ENCODE measurements around the gene GAL3ST1. TPM values are rescaled to one million over a fixed set of nuclear protein-coding genes. Genes with fewer than 3 reads are reported as not detected.
"Not testable (repeated sequence)": the region's sequence is repeated elsewhere in the genome, so short reads cannot be mapped to it uniquely, and the experiment has no call there.

GAL3ST1 gene
- total and polyA plus RNA-seq, 2 of the 8 experiments (the other 6 are each of a cell fraction or from before 2014, with no cell fraction given) = 11.0 to 32.5 TPM

DNA sequence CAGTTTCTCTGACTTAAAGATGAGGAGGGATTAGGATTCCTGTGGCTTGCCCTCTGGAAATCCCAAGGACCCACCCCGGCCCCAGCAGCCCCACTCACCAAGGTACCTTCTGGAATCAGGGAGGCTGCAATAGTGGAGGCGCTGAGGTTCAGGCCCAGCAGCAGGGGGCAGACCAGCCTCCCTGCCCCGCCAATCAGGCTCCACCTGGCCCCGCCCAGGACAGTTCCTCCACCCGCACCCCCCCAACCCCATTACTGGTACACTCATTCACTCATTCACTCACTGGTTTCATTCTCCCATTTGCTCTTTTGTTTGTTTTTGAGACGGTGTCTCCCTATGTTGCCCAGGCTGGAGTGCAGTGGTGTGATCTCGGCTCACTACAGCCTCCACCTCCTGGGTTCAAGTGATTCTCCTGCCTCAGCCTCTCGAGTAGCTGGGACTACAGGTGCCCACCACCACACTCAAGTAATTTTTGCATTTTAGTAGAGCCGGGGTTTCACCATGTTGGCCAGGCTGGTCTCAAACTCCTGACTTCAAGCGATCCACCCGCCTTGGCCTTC lies 13.7 kb downstream of the GAL3ST1 start:
- H3K56ac ChIP-seq (replicated peaks; ENCODE audit: insufficient read length, low read depth, low read length); H4K91ac ChIP-seq (replicated peaks; ENCODE audit: insufficient read length, low read length); H3K4me2 ChIP-seq (ENCODE audit: insufficient read depth in 1 of 2, low read depth in 2 of 2, low read length in 2 of 2); H3K36me3 ChIP-seq (ENCODE audit: control insufficient read depth in 2 of 4, insufficient read depth in 4 of 4, low read length in 3 of 4); H2AFZ ChIP-seq (ENCODE audit: low read length); H3K27me3 ChIP-seq (replicated peaks in 1 of 4; ENCODE audit: control insufficient read depth in 3 of 4, extremely low read depth in 1 of 4, insufficient read depth in 3 of 4, low read length in 3 of 4); H3K9me3 ChIP-seq (ENCODE audit: insufficient read depth in 2 of 2, low read depth in 1 of 2, low read length in 1 of 2); H2BK15ac ChIP-seq (ENCODE audit: low read length); H3K18ac ChIP-seq (ENCODE audit: extremely low read depth, low read length); H3K4ac ChIP-seq (replicated peaks; ENCODE audit: insufficient read length, low read depth, low read length); H4K20me1 ChIP-seq (replicated peaks in 1 of 2; ENCODE audit: control insufficient read depth in 1 of 2, insufficient read depth in 2 of 2, low read length in 2 of 2); H3K79me2 ChIP-seq (ENCODE audit: control insufficient read depth in 1 of 2, insufficient read depth in 2 of 2, low read length in 2 of 2); H3K79me1 ChIP-seq (ENCODE audit: low read depth, low read length); H3K23ac ChIP-seq (ENCODE audit: insufficient read length); H3K4me3 ChIP-seq (ENCODE audit: extremely low read depth in 1 of 4, insufficient read depth in 2 of 4, low read depth in 3 of 4, low read length in 4 of 4); DNase-seq (ENCODE audit: low read depth in 1 of 2, low spot score in 2 of 2); H3K27ac ChIP-seq (ENCODE audit: low read depth, low read length); H4K5ac ChIP-seq (ENCODE audit: insufficient read length, low read depth, low read length); H3K9ac ChIP-seq (replicated peaks in 1 of 4; ENCODE audit: extremely low read depth in 1 of 4, low read depth in 3 of 4, low read length in 3 of 4); FAIRE-seq; H2AK5ac ChIP-seq (ENCODE audit: low read depth, low read length); H3K23me2 ChIP-seq (ENCODE audit: low read depth, low read length); H3K14ac ChIP-seq (ENCODE audit: insufficient read length); H2BK120ac ChIP-seq (replicated peaks; ENCODE audit: low read depth, low read length); H4K8ac ChIP-seq (ENCODE audit: extremely low read depth, insufficient read depth, low read length); POLR2A ChIA-PET (ENCODE audit: partially characterized antibody): not testable (repeated sequence)
- 88% methylated on average over 11 of the region's 11 CpGs; no CpG with 5 or more reads in 1 of the 2 experiments for WGBS, 2 experiments (ENCODE audit: extremely low coverage in 1 of 2, insufficient coverage in 1 of 2, insufficient read length in 1 of 2, insufficient replicate concordance in 2 of 2, low coverage in 1 of 2, low lambda C conversion rate in 2 of 2, missing lambda C conversion rate in 1 of 2)
- 0 out of 2 replicates have a peak overlapping the region, but pooled peaks have one; percentile 32 for H2BK20ac ChIP-seq (ENCODE audit: low read length)
- TF ChIP-seq, protein P1, sequence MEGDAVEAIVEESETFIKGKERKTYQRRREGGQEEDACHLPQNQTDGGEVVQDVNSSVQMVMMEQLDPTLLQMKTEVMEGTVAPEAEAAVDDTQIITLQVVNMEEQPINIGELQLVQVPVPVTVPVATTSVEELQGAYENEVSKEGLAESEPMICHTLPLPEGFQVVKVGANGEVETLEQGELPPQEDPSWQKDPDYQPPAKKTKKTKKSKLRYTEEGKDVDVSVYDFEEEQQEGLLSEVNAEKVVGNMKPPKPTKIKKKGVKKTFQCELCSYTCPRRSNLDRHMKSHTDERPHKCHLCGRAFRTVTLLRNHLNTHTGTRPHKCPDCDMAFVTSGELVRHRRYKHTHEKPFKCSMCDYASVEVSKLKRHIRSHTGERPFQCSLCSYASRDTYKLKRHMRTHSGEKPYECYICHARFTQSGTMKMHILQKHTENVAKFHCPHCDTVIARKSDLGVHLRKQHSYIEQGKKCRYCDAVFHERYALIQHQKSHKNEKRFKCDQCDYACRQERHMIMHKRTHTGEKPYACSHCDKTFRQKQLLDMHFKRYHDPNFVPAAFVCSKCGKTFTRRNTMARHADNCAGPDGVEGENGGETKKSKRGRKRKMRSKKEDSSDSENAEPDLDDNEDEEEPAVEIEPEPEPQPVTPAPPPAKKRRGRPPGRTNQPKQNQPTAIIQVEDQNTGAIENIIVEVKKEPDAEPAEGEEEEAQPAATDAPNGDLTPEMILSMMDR (IDR thresholded peaks at IDR 0.05; ENCODE audit: control extremely low read depth in 1 of 3, insufficient read depth in 1 of 3, low read depth in 1 of 3, low read length in 3 of 3) = peak in 2 of 3 experiments; percentile 16 to 25; a peak in 2 of 4 replicates
- CTCF ChIA-PET (ENCODE audit: partially characterized antibody) = interaction anchor here (0.6 to 1.9 kb wide), 4 partner anchors 11 to 75 kb away, joined by 3 to 10 read pairs (median 4); partner anchors contain the start of gene TCN2
- H3K4me1 ChIP-seq (replicated peaks in 1 of 4; ENCODE audit: control insufficient read depth in 3 of 4, insufficient read depth in 4 of 4, low read length in 3 of 4) = peaks cover 0 to 22% (median 12%) of the 10 kb centered on the region in 4 experiments; a peak in 6 of 7 replicates
- peak overlapping the region; percentile 71; the same call in 1 of the 2 replicates for H2BK5ac ChIP-seq (ENCODE audit: low read depth, low read length)
- peak overlapping the region; percentile 39; the same call in 1 of the 2 replicates for H2BK12ac ChIP-seq (ENCODE audit: low read depth, low read length)

All from H1 (cell line).